GM13976 (cell line): ENCODE measurements around the gene PTPDC1.

ENCODE experiments used
- DNase-seq: peaks from one replicate; pipeline ENCODE4 v3.0.0; 2012; ENCODE audit warnings: low spot score
- CTCF ChIP-seq: IDR thresholded peaks from 2 replicates; pipeline ENCODE4 v1.5.1; 2012; ENCODE audit warnings: borderline replicate concordance, mild to moderate bottlenecking; ENCODE audit not compliant: insufficient read depth; ENCODE audit errors: extremely low read depth, missing control alignments, control extremely low read depth
- in situ Hi-C: fragments of 300-500 bp; cut with MboI; formaldehyde crosslinking; loops from one replicate; pipeline ENCODE4 v1.12.0; 2022; ENCODE audit warnings: low sequenced_read_pairs, mixed read lengths, inconsistent platforms; ENCODE audit not compliant: unreplicated experiment

PTPDC1 gene

GRCh38 chr9:94084314-94084713, at the start of gene PTPDC1:
Gene PTPDC1, plus strand, starts transcription at chr9:94084464. Its CDS starts 67 bp downstream, at chr9:94084531.
- in situ Hi-C loops: no loop called here
- peak; percentile 18 for DNase-seq
- TF ChIP-seq CTCF: no peak

- no peak for DNase-seq
- TF ChIP-seq CTCF: no peak
- in situ Hi-C loops: no loop called here
Measured at GRCh38 chr9:94034511-94034910, 49.8 kb upstream of the PTPDC1 start.

- in situ Hi-C loops: no loop called here
- TF ChIP-seq CTCF: no peak
- no peak for DNase-seq
Measured at GRCh38 chr9:94039786-94040185, 44.5 kb upstream of the PTPDC1 start.

- in situ Hi-C loops: no loop called here
- TF ChIP-seq CTCF: no peak
- DNase-seq: no peak
Measured at GRCh38 chr9:94042516-94043360, 41.5 kb upstream of the PTPDC1 start.

GRCh38 chr9:94054716-94055115, 29.5 kb upstream of the PTPDC1 start:
- no peak for DNase-seq
- no peak for TF ChIP-seq CTCF
- in situ Hi-C loops: no loop called here

GRCh38 chr9:94056442-94056974, 27.8 kb upstream of the PTPDC1 start:
- in situ Hi-C loops: no loop called here
- TF ChIP-seq CTCF: no peak
- DNase-seq: no peak
